Heart left ventricle (tissue), 13 donors: ENCODE results near the gene SBNO2.

Experiments used
- POLR2A ChIP-seq, 2 donors: fragments of 450-650 bp; IDR thresholded peaks; one replicate each; pipeline ENCODE4 v1.6.1; 2017; ENCODE audit warnings: antibody characterized with exemption in 2 of 2, mild to moderate bottlenecking in 2 of 2, moderate library complexity in 2 of 2
- TF ChIP-seq, protein P1 (sequence below), 12 donors: fragments of 200-600 bp; sonication (generic) in 4 of 12; IDR thresholded peaks; one replicate each; pipeline versions ENCODE4 v1.5.0 to v1.8.0; 2018 to 2022; ENCODE audit warnings: antibody characterized with exemption in 12 of 12, mild to moderate bottlenecking in 5 of 12
- donor health status: ischemic (EF 13 %, LVEDD 7.1; RV severe dilation, severe dysfunction).
- donor health status: DM: no; HTN: yes; CAD: no.
- donor health status: DM: no; HTN: no; CAD: no.
- donor health status: ischemic (EF 25% LVEDD 6.9; RV normal size, moderate dysfunction).
- donor health status: ischemic (EF 25% LVEDD 5.7; RV mildly dilated, moderate dysfunction).
- donor health status: ischemic (EF 35%, LVEDD 5.7; RV mildly dilated, moderate dysfunction).
- donor health status: nonischemic (EF 11% LVEDD 7.7; RV severe dilation, severe dysfunction).
- donor health status: DM: yes; HTN: yes; CAD: no.
- donor health status: PGD.
- donor health status: ischemic (EF 29% LVEDD 5.4; RV normal size, mild dysfunction).
- donor health status: nonischemic (EF 23%, LVEDD 6.1; RV moderate dilation, normal function).

GRCh38 chr19:1076951-1077350 lies 97.1 kb downstream of the SBNO2 start:
- TF ChIP-seq, protein P1, sequence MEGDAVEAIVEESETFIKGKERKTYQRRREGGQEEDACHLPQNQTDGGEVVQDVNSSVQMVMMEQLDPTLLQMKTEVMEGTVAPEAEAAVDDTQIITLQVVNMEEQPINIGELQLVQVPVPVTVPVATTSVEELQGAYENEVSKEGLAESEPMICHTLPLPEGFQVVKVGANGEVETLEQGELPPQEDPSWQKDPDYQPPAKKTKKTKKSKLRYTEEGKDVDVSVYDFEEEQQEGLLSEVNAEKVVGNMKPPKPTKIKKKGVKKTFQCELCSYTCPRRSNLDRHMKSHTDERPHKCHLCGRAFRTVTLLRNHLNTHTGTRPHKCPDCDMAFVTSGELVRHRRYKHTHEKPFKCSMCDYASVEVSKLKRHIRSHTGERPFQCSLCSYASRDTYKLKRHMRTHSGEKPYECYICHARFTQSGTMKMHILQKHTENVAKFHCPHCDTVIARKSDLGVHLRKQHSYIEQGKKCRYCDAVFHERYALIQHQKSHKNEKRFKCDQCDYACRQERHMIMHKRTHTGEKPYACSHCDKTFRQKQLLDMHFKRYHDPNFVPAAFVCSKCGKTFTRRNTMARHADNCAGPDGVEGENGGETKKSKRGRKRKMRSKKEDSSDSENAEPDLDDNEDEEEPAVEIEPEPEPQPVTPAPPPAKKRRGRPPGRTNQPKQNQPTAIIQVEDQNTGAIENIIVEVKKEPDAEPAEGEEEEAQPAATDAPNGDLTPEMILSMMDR (IDR thresholded peaks at IDR 0.05), result no peak
- TF ChIP-seq POLR2A (IDR thresholded peaks at IDR 0.05), result no peak
